HG02973 (cell line): ENCODE measurements around the gene HSD17B11.
"Not testable (repeated sequence)": the region's sequence is repeated elsewhere in the genome, so short reads cannot be mapped to it uniquely, and the experiment has no call there.

Experiments
- ATAC-seq: cut with Tn5 transposase; IDR thresholded peaks from one replicate; pipeline ENCODE4 v1.9.1; 2021; ENCODE audit warnings: moderate library complexity; ENCODE audit not compliant: unreplicated experiment

The HSD17B11 gene

DNA sequence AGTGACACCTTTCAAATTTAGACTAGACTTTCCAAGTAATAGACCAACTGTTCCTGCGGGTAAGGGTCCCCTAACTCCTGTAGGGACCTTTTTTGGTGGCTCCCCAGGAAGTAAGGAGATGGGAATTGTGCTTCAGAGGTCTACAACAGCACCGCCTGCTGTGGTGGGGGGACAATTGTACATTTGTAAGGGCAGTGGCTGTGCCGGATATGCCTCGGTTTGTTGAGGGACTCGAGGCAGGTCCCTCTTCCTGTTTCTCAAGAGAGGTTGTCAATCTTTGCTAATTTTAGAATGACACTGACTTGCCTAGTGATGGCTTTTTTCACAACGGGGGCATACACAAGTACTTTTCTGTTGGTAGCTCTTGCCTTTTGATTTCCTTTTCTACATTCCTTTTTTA lies 15.5 kb upstream of the HSD17B11 start:
- ATAC-seq = no peak

DNA sequence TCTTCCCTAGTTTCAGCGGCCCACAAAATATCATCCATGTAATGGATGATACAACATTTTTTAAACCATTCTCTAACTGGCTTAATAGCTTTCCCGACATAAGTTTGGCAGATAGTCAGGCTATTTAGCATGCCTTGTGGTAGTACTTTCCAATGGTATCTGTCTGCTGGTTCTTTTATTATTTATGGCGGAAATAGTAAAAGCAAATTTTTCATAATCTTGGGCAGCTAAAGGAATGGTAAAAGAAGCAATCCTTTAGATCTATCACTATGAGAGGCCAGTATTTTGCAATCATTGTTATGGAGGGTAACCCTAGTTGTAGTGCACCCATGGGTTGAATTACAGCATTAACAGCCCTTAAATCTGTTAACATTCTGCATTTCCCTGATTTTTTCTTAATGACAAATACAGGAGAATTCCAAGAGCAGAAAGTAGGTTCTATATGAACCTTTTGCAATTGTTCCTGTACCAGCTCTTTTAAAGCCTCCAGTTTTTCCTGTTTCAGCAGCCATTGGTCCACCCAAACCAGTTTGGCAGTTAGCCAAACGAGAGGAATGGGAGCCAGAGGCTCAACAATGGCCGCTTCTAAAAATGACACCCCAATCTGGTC lies 14.3 kb upstream of the HSD17B11 start:
- no peak for ATAC-seq

DNA sequence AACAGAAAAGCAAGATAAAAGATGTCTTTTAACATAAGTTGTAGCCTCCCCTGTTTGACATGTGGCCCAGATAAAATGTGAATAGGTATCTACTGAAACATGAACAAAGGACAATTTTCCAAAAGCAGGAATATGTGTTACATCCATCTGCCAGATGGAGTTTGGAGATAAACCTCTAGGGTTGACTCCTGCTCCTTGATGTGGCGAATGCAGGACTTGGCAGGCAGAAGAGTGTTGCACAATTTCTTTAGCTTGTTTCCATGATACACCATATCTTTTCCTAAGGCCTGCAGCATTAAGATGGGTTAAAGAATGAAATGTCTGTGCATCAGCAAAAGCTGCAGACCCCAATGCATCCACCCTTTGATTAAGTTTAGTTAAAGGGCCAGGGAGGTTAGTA lies 12.7 kb upstream of the HSD17B11 start:
- ATAC-seq = not testable (repeated sequence)

DNA sequence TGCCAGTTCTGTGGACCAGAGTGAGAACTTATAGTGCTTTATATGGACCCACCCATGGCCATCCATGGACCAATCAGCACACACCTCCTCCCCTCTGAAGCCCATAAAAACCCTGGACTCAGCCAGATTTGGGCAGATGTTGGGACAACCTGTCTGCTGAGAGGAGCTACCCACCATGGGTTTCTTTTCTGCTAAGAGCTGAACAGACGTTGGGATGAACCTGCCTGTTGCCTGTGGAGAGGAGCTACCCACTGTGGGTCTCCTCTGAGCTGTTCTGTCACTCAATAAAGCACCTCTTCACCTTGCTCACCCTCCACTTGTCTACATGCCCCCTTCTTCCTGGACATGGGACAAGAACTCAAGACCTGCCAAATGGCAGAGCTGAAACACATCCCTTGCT lies 9.0 kb upstream of the HSD17B11 start:
- no peak for ATAC-seq

DNA sequence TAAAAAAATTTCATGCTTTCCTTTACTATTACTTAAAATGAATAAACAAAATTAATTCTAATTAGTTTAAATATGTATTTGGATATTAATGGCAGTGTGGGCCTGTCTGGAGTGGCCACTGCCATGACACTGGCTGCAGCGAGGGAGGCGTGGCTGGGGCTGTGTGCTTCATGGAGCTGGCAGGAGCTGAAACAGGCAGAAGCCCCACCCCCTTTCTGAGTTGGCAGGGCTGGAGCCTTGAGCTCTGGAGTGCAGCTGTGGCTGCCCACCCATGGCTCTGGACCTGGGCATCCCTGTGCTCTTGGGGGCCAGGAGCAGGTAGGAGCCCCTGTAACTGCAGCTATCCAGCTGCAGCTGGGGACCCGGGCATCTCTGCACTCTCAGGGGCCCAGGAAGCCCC lies 8.2 kb upstream of the HSD17B11 start:
- no peak for ATAC-seq

DNA sequence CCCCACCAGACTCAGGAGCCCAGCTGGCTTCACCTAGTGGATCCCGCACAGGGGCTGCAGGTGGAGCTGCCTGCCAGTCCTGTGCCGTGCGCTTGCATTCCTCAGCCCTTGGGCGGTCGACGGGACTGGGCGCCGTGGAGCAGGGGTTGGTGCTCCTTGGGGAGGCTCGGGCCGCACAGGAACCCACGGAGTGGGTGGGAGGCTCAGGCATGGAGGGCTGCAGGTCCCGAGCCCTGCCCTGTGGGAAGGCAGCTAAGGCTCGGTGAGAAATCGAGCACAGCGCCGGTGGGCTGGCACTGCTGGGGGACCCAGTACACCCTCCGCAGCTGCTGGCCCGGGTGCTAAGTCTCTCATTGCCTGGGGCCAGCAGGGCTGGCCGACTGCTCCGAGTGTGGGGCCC lies 4.9 kb upstream of the HSD17B11 start:
- ATAC-seq = not testable (repeated sequence)

DNA sequence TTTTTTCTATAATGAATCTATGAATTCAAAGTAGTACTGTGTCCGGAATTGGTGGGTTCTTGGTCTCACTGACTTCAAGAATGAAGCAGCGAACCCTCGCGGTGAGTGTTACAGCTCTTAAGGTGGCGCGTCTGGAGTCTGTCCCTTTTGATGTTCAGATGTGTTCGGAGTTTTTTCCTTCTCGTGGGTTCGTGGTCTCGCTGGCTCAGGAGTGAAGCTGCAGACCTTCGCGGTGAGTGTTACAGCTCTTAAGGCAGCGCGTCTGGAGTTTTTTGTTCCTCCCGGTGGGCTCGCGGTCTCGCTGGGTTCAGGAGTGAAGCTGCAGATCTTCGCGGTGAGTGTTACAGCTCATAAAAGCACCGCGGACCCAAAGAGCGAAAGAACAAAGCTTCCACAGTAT lies 4.1 kb upstream of the HSD17B11 start:
- ATAC-seq = not testable (repeated sequence)

DNA sequence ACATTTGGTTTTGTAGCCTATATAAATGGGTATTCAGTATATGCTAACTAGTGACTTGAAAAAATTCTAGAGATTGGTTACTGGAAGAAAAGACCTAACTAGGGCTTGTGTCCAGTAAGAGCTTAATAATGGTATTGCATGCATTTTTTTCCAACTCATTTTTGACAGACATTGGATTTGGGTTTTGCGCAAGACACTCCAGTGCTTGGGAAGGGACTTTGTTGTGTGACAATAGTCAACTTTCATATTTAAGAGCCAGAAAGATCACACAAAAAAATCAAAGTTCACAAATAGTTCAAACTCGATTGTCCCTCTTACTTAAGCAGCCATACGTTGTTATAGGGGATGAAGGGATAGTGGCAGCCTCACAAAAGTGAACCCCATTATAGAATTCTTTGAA lies 1.2 kb upstream of the HSD17B11 start:
- no peak for ATAC-seq

DNA sequence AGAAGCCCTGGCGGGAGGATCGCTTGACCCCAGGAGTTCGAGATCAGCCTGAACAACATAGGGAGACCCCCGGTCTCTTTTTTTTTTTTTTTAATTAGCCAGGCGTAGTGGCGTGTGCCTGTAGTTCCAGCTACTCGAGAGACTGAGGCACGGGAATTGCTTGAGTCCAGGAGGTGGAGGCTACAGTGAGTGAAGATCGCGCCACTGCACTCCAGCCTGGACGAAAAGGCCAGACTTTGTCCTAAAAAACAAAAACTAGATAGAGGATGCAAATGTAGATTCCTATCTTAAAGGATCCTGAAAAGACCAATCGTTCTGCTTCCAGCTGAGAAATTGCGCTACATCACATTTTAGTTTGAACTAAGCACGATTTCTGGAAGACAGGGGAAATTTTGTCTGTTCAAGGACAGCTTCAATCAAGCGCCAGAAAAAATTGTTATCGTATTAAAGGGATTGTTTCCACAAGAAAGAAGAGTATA lies 627 bp upstream of the HSD17B11 start:
- ATAC-seq = peak; percentile 2

DNA sequence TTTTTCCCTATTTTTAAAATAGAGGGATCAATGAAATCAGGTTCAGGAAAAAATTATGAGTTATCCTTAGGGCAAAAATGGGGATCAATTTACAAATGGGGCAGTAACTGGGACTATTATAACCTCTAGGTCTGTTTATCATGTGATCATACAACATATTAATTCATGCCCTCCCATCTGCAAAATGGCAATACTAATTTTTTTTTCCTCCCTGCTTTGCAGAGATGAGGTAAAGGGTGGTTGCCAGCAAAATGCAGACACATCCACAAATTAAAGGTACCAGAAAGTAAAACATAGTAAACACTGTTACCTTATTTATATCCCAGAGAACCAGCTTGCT lies 467 bp downstream of the HSD17B11 start:
- ATAC-seq = peak; percentile 2

DNA sequence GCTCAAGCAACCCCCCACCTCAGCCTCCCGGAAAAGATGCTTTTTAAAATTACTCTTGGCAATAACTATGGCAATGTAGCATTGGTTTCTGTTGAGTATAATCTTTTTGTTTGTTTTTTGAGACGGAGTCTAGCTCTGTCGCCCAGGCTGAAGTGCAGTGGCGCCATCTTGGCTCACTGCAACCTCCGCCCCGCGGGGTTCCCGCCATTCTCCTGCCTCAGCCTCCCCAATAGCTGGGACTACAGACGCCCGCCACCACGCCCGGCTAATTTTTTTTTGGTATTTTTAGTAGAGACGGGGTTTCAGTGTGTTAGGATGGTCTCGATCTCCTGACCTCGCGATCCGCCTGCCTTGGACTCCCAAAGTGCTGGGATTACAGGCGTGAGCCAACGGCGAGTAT lies 933 bp downstream of the HSD17B11 start:
- ATAC-seq = not testable (repeated sequence)

DNA sequence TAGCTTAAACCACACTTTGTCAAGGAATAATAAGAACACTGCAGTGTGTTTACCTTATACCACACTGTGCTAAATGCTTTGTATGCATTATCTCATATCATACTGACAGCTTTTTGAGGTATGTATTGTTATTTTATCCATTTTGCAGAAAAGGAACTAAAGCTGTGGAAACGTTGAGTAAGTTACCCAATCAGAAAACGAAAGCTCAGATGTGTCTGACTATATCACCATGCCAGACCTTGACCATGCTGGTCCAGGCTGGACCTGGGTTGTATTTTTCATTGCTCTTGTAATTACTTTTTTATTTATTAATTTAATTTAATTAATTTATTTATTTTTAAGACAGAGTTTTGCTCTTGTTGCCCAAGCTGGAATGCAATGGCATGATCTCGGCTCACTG lies 2.1 kb downstream of the HSD17B11 start:
- no peak for ATAC-seq

DNA sequence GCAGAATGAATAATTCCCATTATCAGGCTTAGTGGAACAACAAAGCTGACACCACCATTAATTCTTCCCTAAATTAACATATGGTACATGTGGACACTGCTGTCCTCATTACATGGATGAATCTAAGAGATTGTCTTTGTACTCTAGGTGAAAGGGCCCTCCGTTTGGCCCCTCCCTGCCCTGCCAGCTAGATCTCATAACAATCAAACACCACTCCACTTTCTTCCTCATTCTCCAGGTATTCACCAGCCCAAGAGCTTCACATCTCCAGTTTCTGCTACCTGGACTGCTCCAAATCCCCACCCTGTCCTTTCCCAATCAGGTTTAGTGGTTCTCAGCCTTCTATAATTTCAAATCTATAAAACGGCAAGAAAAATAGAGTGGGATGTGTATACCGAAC lies 3.8 kb downstream of the HSD17B11 start:
- no peak for ATAC-seq

DNA sequence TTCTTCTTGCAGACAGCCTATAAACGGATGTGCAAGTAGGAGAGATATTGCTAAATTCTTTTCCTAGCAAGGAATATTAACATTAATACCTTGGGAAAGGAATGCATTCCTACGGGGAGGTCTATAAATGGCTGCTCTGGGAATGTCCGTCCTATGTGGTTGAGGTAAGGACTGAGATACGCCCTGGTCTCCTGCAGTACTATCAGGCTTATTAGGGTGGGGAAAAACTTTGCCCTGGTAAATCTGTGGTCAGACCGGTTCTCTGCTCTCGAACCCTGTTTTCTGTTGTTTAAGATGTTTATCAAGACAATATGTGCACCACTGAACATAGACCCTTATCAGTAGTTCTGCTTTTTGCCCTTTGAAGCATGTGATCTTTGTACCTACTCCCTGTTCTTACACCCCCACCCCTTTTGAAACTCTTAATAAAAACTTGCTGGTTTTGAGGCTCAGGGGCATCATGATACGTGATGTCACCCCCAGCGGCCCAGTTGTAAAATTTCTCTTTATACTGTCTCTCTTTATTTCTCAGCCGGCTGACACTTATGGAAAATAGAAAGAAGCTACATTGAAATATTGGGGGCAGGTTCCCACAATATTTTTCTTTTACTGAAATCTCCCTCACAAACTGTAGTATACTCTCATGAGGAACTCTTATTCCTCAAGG lies 6.4 kb downstream of the HSD17B11 start:
- ATAC-seq = not testable (repeated sequence)

DNA sequence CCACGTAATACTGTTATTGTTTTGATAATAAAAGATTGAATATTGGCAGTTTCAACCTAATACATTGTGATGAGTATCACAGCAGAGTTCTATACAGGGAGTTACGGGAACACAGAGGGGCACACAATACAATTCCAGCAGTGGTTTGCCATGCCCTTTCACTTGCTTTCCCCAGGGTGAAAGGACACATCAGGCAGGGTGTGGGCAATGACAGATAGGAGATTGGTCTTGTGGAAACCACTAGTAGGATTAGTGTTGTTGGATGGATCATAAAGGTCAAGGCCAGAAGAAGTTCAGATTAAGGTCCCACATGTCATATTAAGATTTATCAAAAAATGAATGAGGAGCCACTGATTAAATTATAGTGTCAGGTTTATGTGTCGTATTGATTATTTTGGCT lies 8.1 kb downstream of the HSD17B11 start:
- ATAC-seq = no peak

DNA sequence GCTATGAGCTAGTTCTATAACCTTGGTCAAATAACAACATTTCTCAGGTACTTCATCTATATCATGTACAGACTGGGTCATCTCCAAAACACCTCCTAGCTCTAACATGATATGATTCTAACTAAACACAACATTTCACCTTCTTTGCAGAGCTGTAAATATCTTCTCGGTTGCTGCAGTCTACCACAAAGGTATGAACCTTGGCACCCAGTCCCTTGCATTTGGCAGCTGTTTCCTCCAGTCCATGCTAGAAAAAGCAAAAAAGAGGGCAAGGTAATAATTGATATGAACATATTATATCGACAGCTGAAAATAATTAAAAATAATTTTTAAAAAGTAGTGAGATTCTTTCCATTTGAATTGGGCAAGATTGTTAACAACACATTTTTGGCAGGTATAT lies 8.9 kb downstream of the HSD17B11 start:
- ATAC-seq = no peak

DNA sequence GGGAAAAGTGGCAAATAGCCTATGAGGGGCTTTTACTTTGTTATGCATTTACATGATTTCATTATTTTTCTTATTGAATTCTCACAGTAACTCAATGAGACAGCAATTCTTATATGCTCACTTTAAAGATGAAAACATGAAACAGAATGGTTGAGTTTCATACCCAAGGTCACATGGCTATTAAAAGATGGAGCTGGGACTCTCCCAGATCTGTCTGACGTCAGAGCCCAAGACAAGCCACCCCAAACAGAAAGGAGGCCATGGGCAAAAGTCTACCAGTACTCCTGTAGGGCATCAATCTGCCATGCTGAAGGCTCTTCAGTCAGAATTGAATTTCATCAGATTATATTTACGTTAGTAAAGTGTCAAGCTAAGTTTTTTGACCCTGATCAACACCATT lies 13.2 kb downstream of the HSD17B11 start:
- no peak for ATAC-seq

DNA sequence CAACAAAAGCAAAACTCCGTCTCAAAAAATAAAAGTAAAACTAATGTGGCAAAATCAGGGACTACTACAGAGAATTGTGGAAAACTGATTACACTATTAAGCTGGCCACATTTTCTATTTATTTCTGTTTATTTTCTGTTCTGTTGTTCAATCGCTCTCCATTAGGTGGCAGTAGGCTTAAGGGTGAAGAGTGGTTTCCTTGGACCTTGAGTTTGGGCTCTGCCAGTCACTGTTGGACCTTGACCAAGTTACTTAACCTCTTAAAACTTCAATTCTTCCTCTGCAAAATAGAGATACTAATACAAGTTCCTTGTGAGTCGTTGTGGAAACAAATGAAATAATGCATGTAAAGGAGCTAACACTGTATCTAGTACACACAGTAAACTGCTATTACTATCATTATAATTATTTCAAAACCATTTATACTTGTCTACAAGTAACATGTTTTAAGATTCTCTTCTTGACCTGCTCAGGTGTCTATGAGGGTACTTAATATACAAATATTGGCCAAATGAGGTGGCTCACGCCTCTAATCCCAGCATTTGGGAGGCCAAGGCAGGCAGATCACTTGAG lies 15.2 kb downstream of the HSD17B11 start:
- ATAC-seq = peak; percentile 58

DNA sequence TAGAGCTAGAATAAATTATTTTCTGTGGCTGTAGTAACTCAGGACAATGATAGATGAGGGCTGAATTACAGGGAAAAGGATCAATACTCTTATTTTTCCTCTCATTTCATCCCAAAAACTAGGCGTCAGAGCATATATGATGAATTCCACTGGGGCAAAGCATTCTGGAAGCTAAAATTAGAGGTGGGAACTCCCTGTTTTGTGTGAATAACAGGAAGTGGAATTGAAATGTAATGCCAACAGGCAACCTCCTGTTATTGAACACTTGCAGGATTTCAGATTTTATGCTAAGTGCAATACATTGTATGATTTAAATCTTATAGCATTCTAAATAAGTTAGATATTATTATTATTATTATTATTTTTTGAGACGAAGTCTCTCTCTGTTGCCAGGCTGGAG lies 20.9 kb downstream of the HSD17B11 start:
- no peak for ATAC-seq

DNA sequence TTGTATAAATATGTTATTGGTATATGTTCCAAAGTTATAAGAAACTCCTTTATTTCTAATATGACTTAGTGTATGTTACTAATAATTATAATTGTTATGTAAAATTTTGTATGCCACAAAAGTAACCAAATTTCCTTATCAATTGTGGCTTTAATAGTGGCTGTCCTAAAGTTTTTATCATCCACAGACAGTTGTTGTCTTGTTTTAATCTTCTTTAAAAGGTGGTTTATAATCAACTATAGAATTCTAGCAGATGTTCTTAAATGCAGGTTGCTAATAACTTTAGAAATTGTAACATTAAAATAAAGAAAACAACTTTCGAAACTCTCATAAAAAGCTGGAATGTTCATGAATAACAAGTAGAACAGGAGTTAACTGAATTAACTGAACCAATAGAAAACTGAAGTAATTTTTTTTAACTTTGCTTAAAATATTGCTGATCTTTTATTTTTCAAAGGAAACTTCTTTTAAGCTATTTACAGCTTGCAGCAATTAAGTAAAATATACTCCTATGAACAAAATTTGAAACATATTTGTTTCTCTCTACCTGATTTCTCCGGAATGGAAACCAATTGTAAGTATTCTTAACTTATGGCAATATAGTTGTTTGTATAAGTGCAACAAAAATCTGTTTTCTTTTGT lies 24.3 kb downstream of the HSD17B11 start:
- ATAC-seq = no peak

DNA sequence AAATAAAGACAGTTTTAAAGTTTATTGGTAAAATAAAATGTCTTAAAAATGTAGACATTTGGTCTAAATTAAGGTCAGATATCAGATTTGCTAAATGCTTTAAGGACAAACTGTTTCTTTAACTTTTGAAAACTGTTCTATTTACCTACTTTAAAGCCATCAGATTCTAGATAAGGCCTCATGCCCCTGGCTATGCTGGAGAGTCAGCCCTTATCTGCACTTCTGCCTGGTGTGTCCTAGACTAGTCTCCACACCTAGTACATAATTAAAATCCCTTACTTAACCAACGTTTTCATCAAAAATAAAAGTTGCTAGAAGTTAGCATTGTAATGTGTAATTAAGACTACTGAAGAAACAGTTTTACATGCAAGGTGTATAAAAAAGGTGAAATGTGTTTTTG lies 25.6 kb downstream of the HSD17B11 start:
- ATAC-seq = no peak

DNA sequence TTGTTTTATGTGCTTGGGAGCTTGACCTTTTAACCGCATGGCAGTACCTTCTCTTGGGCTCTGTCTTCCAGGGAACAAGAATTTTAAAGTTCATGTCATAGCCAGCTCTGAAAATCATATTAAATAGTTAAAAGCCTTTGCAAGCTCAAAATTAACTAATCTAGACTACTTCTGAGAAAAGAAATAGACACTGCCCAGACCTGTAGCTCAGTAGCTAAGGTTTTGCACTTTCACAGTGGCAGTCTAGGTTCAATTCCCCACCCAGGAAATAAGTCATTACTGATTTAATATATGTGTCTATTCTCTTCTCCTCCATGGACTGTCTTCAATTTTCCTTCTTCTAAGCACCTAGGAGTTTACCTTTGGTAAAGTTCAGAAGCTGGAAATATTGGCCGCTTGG lies 27.4 kb downstream of the HSD17B11 start:
- ATAC-seq = no peak
